Muscle layer of colon (tissue), 2 donors: Measurements from ENCODE around the gene PRLH.

Source experiments
- H3K27ac ChIP-seq: one replicate; pipeline ENCODE4 v1.7.0; 2013; ENCODE audit warnings: low read depth, mild to moderate bottlenecking, low read length, moderate library complexity
- H3K27me3 ChIP-seq, 2 donors: one replicate each; pipeline ENCODE4 v1.7.0; 2013; ENCODE audit warnings: low read length in 2 of 2, mild to moderate bottlenecking in 2 of 2; ENCODE audit not compliant: insufficient read depth in 2 of 2, control insufficient read depth in 1 of 2
- H3K36me3 ChIP-seq: one replicate; pipeline ENCODE4 v1.7.0; 2013; ENCODE audit warnings: mild to moderate bottlenecking, low read length; ENCODE audit not compliant: insufficient read depth
- H3K4me1 ChIP-seq: one replicate; pipeline ENCODE4 v1.7.0; 2013; ENCODE audit warnings: mild to moderate bottlenecking, low read length; ENCODE audit not compliant: insufficient read depth
- H3K4me3 ChIP-seq, 2 donors: one replicate each; pipeline ENCODE4 v1.7.0; 2013; ENCODE audit warnings: low read length in 2 of 2, low read depth in 1 of 2, mild to moderate bottlenecking in 1 of 2, moderate library complexity in 1 of 2
- H3K9ac ChIP-seq: one replicate; pipeline ENCODE4 v1.7.0; 2013; ENCODE audit warnings: low read length
- H3K9me3 ChIP-seq: one replicate; pipeline ENCODE4 v1.7.0; 2013; ENCODE audit warnings: mild to moderate bottlenecking, low read length
- donor health status: abdominal sarcoma.
- donor health status: Adenocarcinoma of cecum.

The PRLH gene

GRCh38 chr2:237613679-237614078, 47.3 kb downstream of the PRLH start:
- no peak overlapping the region for H3K27ac ChIP-seq
- H3K9ac ChIP-seq: no peak overlapping the region
- H3K4me1 ChIP-seq: peaks cover 33% of the 10 kb centered on the region
- no peak overlapping the region for H3K4me3 ChIP-seq
- H3K36me3 ChIP-seq: no peaks in the 10 kb centered on the region
- no peaks in the 10 kb centered on the region for H3K9me3 ChIP-seq
- H3K27me3 ChIP-seq: no peaks in the 10 kb centered on the region

GRCh38 chr2:237614151-237614720, 47.9 kb downstream of the PRLH start:
- no peak overlapping the region for H3K4me3 ChIP-seq
- no peaks in the 10 kb centered on the region for H3K9me3 ChIP-seq
- peaks cover 33% of the 10 kb centered on the region for H3K4me1 ChIP-seq
- no peaks in the 10 kb centered on the region for H3K36me3 ChIP-seq
- H3K27ac ChIP-seq: no peak overlapping the region
- H3K9ac ChIP-seq: no peak overlapping the region
- no peaks in the 10 kb centered on the region for H3K27me3 ChIP-seq

GRCh38 chr2:237615631-237616249, 49.4 kb downstream of the PRLH start:
- Histone ChIP-seq H3K36me3 (no peaks in the 10 kb centered on the region), H3K9ac (no peak overlapping the region), H3K4me3 (peak overlapping the region in 1 of 2 donors; percentile 17), H3K4me1 (peaks cover 33% of the 10 kb centered on the region), H3K9me3 (no peaks in the 10 kb centered on the region), H3K27ac (peak overlapping the region; percentile 54), H3K27me3 (no peaks in the 10 kb centered on the region)

DNA sequence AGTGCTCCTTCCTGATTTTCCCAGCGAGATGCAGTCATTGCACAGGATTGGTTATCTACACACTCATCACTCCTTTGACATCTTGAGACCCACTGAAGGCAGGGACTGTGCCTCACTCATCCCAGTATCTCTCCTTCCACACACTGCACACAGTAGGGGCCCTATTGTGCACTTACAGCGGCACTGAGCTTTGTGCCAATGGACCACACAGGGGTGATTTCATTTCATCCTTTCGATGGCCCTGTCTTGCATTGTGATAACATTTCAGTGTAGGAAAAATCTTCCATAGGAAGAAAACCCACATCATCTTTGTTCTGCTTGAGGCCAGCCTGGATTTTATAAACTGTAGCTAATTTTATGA, 50.0 kb downstream of the PRLH start:
- peaks cover 33% of the 10 kb centered on the region for H3K4me1 ChIP-seq

More for the DNA sequence above, 50.0 kb downstream of the PRLH start:
- Histone ChIP-seq H3K9ac (no peak overlapping the region), H3K27me3 (no peaks in the 10 kb centered on the region), H3K4me3 (peak overlapping the region in 1 of 2 donors; percentile 17), H3K27ac (peak overlapping the region; percentile 54), H3K36me3 (no peaks in the 10 kb centered on the region), H3K9me3 (no peaks in the 10 kb centered on the region)
